HUES48 (cell line): ENCODE data around the gene NPAS3.

Experiments
- H3K27ac ChIP-seq: one replicate; pipeline ENCODE4 v1.7.0; 2013; ENCODE audit warnings: low read depth, low read length, inconsistent platforms
- H3K27me3 ChIP-seq: 2 replicates; pipeline ENCODE4 v1.6.1; 2013; ENCODE audit warnings: mild to moderate bottlenecking, low read length; ENCODE audit not compliant: control insufficient read depth, insufficient read depth
- H3K36me3 ChIP-seq: 2 replicates; pipeline ENCODE4 v1.6.1; 2013; ENCODE audit warnings: low read length; ENCODE audit not compliant: control insufficient read depth, insufficient read depth
- H3K4me1 ChIP-seq: 2 replicates; pipeline ENCODE4 v1.6.1; 2013; ENCODE audit warnings: mild to moderate bottlenecking, low read length; ENCODE audit not compliant: control insufficient read depth, insufficient read depth
- H3K4me3 ChIP-seq: 2 replicates; pipeline ENCODE4 v1.5.1; 2013; ENCODE audit warnings: mild to moderate bottlenecking, low read depth, low read length
- H3K9ac ChIP-seq: 2 replicates; pipeline ENCODE4 v1.6.1; 2013; ENCODE audit warnings: mild to moderate bottlenecking, low read depth, low read length, moderate library complexity
- H3K9me3 ChIP-seq: 2 replicates; pipeline ENCODE4 v1.6.1; 2013; ENCODE audit warnings: low read length; ENCODE audit not compliant: control insufficient read depth, insufficient read depth

Gene NPAS3

GRCh38 chr14:32940711-32941667 is 2.3 kb downstream of the NPAS3 start:
- Histone ChIP-seq H3K4me1 (peaks cover 27% of the 10 kb centered on the region), H3K36me3 (no peaks in the 10 kb centered on the region), H3K9me3 (no peaks in the 10 kb centered on the region), H3K27ac (no peak overlapping the region), H3K9ac (no peak overlapping the region), H3K27me3 (peaks cover 57% of the 10 kb centered on the region), H3K4me3 (0 out of 2 replicates have a peak overlapping the region, but pooled peaks have one; percentile 68)

- Histone ChIP-seq H3K27ac (no peak overlapping the region), H3K4me3 (no peak overlapping the region), H3K27me3 (peaks cover 51% of the 10 kb centered on the region), H3K9ac (no peak overlapping the region), H3K4me1 (peaks cover 20% of the 10 kb centered on the region), H3K9me3 (no peaks in the 10 kb centered on the region), H3K36me3 (no peaks in the 10 kb centered on the region)
These were observed 3.0 kb downstream of the NPAS3 start for GRCh38 chr14:32941668-32942065.

- Histone ChIP-seq H3K27ac (no peak overlapping the region), H3K36me3 (no peaks in the 10 kb centered on the region), H3K9ac (no peak overlapping the region), H3K27me3 (peaks cover 12% of the 10 kb centered on the region), H3K4me3 (no peak overlapping the region), H3K9me3 (no peaks in the 10 kb centered on the region), H3K4me1 (no peaks in the 10 kb centered on the region)
These were observed 8.4 kb downstream of the NPAS3 start for GRCh38 chr14:32947081-32947480.

GRCh38 chr14:32947792-32948191 is 9.1 kb downstream of the NPAS3 start:
- Histone ChIP-seq H3K4me3 (no peak overlapping the region), H3K36me3 (no peaks in the 10 kb centered on the region), H3K9me3 (no peaks in the 10 kb centered on the region), H3K9ac (no peak overlapping the region), H3K27ac (no peak overlapping the region), H3K27me3 (peaks cover 5% of the 10 kb centered on the region), H3K4me1 (no peaks in the 10 kb centered on the region)

- H3K27ac ChIP-seq, result no peak overlapping the region
- no peaks in the 10 kb centered on the region for H3K4me1 ChIP-seq
- H3K27me3 ChIP-seq, result no peaks in the 10 kb centered on the region
- no peaks in the 10 kb centered on the region for H3K36me3 ChIP-seq
- no peak overlapping the region for H3K9ac ChIP-seq
- H3K9me3 ChIP-seq, result no peaks in the 10 kb centered on the region
- no peak overlapping the region for H3K4me3 ChIP-seq
These were observed 11.9 kb downstream of the NPAS3 start for GRCh38 chr14:32950584-32950983.

GRCh38 chr14:32967421-32967820 is 28.7 kb downstream of the NPAS3 start:
- Histone ChIP-seq H3K27ac (no peak overlapping the region), H3K4me3 (no peak overlapping the region), H3K36me3 (no peaks in the 10 kb centered on the region), H3K9me3 (no peaks in the 10 kb centered on the region), H3K4me1 (no peaks in the 10 kb centered on the region), H3K9ac (no peak overlapping the region), H3K27me3 (no peaks in the 10 kb centered on the region)

GRCh38 chr14:32968972-32969544 is 30.4 kb downstream of the NPAS3 start:
- Histone ChIP-seq H3K9ac (no peak overlapping the region), H3K4me1 (no peaks in the 10 kb centered on the region), H3K27ac (no peak overlapping the region), H3K9me3 (no peaks in the 10 kb centered on the region), H3K27me3 (no peaks in the 10 kb centered on the region), H3K4me3 (no peak overlapping the region), H3K36me3 (no peaks in the 10 kb centered on the region)

- Histone ChIP-seq H3K9me3 (no peaks in the 10 kb centered on the region), H3K27me3 (no peaks in the 10 kb centered on the region), H3K27ac (no peak overlapping the region), H3K9ac (no peak overlapping the region), H3K4me1 (no peaks in the 10 kb centered on the region), H3K36me3 (no peaks in the 10 kb centered on the region), H3K4me3 (no peak overlapping the region)
These were observed 39.2 kb downstream of the NPAS3 start for GRCh38 chr14:32977913-32978312.

GRCh38 chr14:32978691-32979255 is 40.1 kb downstream of the NPAS3 start:
- Histone ChIP-seq H3K4me3 (no peak overlapping the region), H3K36me3 (no peaks in the 10 kb centered on the region), H3K9ac (no peak overlapping the region), H3K27me3 (no peaks in the 10 kb centered on the region), H3K9me3 (no peaks in the 10 kb centered on the region), H3K4me1 (no peaks in the 10 kb centered on the region), H3K27ac (no peak overlapping the region)

- H3K36me3 ChIP-seq, result no peaks in the 10 kb centered on the region
- H3K9me3 ChIP-seq, result no peaks in the 10 kb centered on the region
- H3K9ac ChIP-seq, result no peak overlapping the region
- no peak overlapping the region for H3K4me3 ChIP-seq
- H3K27ac ChIP-seq, result no peak overlapping the region
- no peaks in the 10 kb centered on the region for H3K27me3 ChIP-seq
- H3K4me1 ChIP-seq, result no peaks in the 10 kb centered on the region
These were observed 41.7 kb downstream of the NPAS3 start for GRCh38 chr14:32980178-32980901.
